ENCODE results near the gene PPP2R5E.

The PPP2R5E gene

DNA sequence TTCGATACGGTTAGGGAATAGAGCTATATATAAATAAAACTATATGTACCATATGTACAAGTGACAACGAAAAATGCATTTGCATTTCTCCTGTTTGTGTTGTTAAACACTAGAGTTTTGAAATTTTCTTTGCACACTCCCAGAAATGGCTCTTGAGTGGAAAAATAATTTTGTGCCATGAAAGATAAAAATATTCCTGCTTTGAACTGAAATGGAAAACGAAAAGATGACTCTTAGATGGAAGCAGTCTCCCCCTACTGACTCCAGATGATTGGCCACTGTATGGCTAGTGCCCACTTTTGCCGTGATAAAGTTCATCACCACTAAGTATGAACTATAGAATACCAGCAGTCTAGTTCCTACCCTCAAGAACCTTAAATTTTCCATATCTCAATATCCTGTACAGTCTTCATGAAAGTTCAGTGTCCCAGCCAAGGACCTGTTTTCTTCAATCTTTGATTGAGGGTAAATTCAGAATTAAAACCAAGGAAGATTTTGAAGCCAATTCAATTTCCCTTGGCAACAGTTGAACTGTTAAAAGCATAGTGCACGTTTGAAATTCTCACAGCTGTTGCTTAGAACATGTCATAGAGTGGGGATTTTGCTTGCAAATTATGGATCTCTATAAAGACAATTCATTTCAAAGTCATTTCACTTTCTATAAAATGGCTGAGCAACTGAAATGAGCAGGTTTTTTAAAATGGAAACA, 1.6 kb upstream of the PPP2R5E start:
- Histone ChIP-seq H2AFZ (ENCODE audit: low read depth, low read length, severe bottlenecking) (peak overlapping the region; percentile 73), H3K9ac (ENCODE audit: low read length) (peak overlapping the region; percentile 78)

DNA sequence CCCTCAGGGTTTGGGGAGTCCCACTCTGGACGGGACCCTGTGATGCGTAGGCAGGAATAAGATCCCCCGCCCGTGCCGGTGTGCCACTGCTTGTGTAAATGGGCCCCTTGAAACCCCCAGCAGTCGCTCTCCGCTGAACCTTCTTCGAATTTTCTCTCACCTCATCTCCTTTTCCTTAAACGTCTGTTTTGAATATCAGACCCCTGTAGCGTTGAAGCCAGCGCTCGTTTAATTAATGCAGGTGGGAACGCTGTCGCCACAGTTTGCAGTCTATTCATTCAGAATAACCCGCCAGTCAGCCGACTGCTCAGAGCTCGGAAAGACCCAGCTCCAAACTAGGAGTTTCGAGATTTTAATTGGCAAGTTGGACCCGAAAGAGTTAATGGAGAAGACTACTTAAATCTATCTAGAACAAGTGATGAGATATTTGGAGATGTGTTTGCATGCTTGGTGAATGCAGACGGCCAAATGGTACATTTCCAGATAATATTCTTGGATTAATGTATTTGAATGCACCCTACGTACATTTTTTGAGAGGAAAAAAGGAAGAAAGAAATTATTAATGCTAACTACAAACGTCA, 739 bp upstream of the PPP2R5E start:
- Histone ChIP-seq H3K36me3 (ENCODE audit: low read length) (peaks cover 11% of the 10 kb centered on the region; the same call in 1 of the 2 replicates), H3F3A (ENCODE audit: insufficient read depth) (peaks cover 3% of the 10 kb centered on the region; the same call in 1 of the 2 replicates), H3K4me3 (ENCODE audit: insufficient read depth, low read length, poor library complexity, severe bottlenecking) (peak overlapping the region; percentile 71), H3K27me3 (ENCODE audit: low read length) (no peaks in the 10 kb centered on the region), H2AFZ (ENCODE audit: low read depth, low read length, severe bottlenecking) (peak overlapping the region; percentile 73), H3K9me2 (replicated peaks; ENCODE audit: insufficient read depth, low read length) (no peaks in the 10 kb centered on the region), H4K20me1 (ENCODE audit: low read depth, low read length) (no peaks in the 10 kb centered on the region), H3K9me3 (ENCODE audit: insufficient read depth, low read length) (no peaks in the 10 kb centered on the region), H3K79me2 (ENCODE audit: insufficient read depth, low read length) (peaks cover 35% of the 10 kb centered on the region), H3K4me2 (ENCODE audit: low read depth, low read length, poor library complexity, severe bottlenecking) (peak overlapping the region; percentile 92), H3K9ac (ENCODE audit: low read length) (peak overlapping the region; percentile 78), H3K27ac (ENCODE audit: low read depth, low read length) (peak overlapping the region; percentile 60)
- TF ChIP-seq EZH2phosphoT487 (conservative IDR thresholded peaks at IDR 0.05; ENCODE audit: low read length), result no peak
- TF ChIP-seq, protein P1, sequence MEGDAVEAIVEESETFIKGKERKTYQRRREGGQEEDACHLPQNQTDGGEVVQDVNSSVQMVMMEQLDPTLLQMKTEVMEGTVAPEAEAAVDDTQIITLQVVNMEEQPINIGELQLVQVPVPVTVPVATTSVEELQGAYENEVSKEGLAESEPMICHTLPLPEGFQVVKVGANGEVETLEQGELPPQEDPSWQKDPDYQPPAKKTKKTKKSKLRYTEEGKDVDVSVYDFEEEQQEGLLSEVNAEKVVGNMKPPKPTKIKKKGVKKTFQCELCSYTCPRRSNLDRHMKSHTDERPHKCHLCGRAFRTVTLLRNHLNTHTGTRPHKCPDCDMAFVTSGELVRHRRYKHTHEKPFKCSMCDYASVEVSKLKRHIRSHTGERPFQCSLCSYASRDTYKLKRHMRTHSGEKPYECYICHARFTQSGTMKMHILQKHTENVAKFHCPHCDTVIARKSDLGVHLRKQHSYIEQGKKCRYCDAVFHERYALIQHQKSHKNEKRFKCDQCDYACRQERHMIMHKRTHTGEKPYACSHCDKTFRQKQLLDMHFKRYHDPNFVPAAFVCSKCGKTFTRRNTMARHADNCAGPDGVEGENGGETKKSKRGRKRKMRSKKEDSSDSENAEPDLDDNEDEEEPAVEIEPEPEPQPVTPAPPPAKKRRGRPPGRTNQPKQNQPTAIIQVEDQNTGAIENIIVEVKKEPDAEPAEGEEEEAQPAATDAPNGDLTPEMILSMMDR (IDR thresholded peaks at IDR 0.05; ENCODE audit: insufficient read depth, low read length, poor library complexity, severe bottlenecking), result no peak

More for the DNA sequence above, 1.6 kb upstream of the PPP2R5E start:
- Histone ChIP-seq H3K4me3 (ENCODE audit: insufficient read depth, low read length, poor library complexity, severe bottlenecking) (peak overlapping the region; percentile 71), H3K79me2 (ENCODE audit: insufficient read depth, low read length) (peaks cover 30% of the 10 kb centered on the region), H3K4me2 (ENCODE audit: low read depth, low read length, poor library complexity, severe bottlenecking) (peak overlapping the region; percentile 92), H3K27me3 (ENCODE audit: low read length) (no peaks in the 10 kb centered on the region), H3K36me3 (ENCODE audit: low read length) (0 out of 2 replicates have a peak, but pooled peaks cover 4% of the 10 kb centered on the region), H3K27ac (ENCODE audit: low read depth, low read length) (no peak overlapping the region), H4K20me1 (ENCODE audit: low read depth, low read length) (no peaks in the 10 kb centered on the region), H3F3A (ENCODE audit: insufficient read depth) (peaks cover 3% of the 10 kb centered on the region; the same call in 1 of the 2 replicates), H3K9me3 (ENCODE audit: insufficient read depth, low read length) (no peaks in the 10 kb centered on the region), H3K9me2 (replicated peaks; ENCODE audit: insufficient read depth, low read length) (no peaks in the 10 kb centered on the region)
- TF ChIP-seq EZH2phosphoT487 (conservative IDR thresholded peaks at IDR 0.05; ENCODE audit: low read length), result no peak
- TF ChIP-seq, protein P1 (IDR thresholded peaks at IDR 0.05; ENCODE audit: insufficient read depth, low read length, poor library complexity, severe bottlenecking), result no peak

DNA sequence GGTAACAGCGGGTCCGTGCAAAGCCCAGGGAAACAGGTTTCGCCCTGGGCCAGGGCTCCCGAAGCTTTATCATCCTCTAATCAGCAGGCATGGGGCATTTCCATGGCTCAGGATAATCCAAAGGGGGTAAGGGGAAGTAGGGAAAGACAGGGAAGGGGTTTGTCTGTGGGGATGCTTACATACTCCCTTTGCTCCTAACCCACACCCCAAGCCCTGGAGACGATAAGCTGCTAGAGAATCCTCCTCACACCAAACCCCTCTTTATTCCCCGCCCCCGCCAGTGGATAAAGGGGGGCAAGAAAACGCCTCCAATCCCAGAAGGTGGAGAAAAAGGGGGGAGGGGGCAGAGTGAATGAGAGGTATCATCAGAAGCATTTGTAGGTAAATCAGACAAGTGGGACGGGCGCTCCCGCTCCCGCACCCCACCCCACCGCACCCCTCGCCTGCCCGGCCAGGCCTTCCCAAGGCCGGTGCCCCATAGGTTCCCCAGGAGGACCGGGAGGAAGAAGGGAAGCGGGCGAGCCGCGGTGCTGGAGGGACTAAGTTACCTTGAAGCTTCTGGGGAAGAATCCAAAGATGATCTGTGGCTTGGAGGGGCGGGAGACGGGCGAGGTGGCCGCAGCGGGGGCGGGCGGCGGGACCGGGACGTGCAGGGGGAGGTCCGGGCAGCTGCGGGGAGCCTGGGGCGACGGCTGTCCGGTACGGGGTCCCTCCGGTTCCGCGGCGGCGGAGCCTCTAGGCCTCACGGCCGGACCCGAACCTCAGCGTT, 762 bp downstream of the PPP2R5E start:
- H3K27ac ChIP-seq (ENCODE audit: low read depth, low read length), result peak overlapping the region; percentile 37
- peak overlapping the region; percentile 98 for H3K4me3 ChIP-seq (ENCODE audit: insufficient read depth, low read length, poor library complexity, severe bottlenecking)

More for the DNA sequence above, 762 bp downstream of the PPP2R5E start:
- H3K36me3 ChIP-seq (ENCODE audit: low read length), result peaks cover 19% of the 10 kb centered on the region
- H3K4me2 ChIP-seq (ENCODE audit: low read depth, low read length, poor library complexity, severe bottlenecking), result peak overlapping the region; percentile 77
- H3K27me3 ChIP-seq (ENCODE audit: low read length), result no peaks in the 10 kb centered on the region
- H3K9me2 ChIP-seq (replicated peaks; ENCODE audit: insufficient read depth, low read length), result no peaks in the 10 kb centered on the region
- H3K79me2 ChIP-seq (ENCODE audit: insufficient read depth, low read length), result peaks cover 35% of the 10 kb centered on the region
- no peaks in the 10 kb centered on the region for H3K9me3 ChIP-seq (ENCODE audit: insufficient read depth, low read length)
- H2AFZ ChIP-seq (ENCODE audit: low read depth, low read length, severe bottlenecking), result peak overlapping the region; percentile 68
- H3F3A ChIP-seq (ENCODE audit: insufficient read depth), result peaks cover 3% of the 10 kb centered on the region; the same call in 1 of the 2 replicates
- no peak for TF ChIP-seq EZH2phosphoT487 (conservative IDR thresholded peaks at IDR 0.05; ENCODE audit: low read length)
- TF ChIP-seq, protein P1 (IDR thresholded peaks at IDR 0.05; ENCODE audit: insufficient read depth, low read length, poor library complexity, severe bottlenecking), result no peak
- no peaks in the 10 kb centered on the region for H4K20me1 ChIP-seq (ENCODE audit: low read depth, low read length)
- peak overlapping the region; percentile 78 for H3K9ac ChIP-seq (ENCODE audit: low read length)
